GM19193 (cell line): ENCODE data around the gene IL24.
A peak's percentile ranks its signal among the peaks of the same experiment; 100 is the strongest.

Source experiments
- POLR2A ChIP-seq: IDR thresholded peaks from 4 replicates; pipeline ENCODE4 v1.6.1; 2011; ENCODE audit not compliant: insufficient read depth, insufficient read length; ENCODE audit errors: extremely low read depth

IL24 gene

DNA sequence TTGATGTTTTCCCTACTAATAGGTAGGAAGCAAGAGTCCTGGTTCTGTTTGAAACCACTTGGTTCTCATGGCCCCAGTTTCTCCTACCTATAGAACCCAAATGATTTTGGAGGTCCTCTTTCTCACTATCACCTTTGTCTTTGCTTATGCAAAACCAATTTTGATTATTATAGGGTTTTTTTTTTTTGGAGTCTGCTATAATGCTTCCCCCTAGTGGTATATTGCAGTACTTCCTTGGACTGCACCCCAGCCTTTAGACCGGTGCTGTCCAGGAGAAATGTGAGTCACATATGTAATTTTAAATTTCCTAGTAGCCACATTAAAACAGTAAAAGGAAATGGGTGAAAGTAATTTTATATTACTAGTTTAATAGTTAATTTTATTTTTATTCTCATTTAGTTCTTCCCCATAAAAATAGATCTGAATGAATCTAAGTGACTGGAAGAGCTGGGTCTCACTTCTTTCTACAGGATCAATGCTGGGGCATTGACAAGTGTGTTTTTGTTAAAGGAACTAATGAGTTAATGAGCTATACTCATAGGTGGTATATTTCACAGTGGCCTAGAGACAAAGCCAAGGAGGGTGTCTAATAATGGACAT lies 13.9 kb downstream of the IL24 start:
- TF ChIP-seq POLR2A: no peak

DNA sequence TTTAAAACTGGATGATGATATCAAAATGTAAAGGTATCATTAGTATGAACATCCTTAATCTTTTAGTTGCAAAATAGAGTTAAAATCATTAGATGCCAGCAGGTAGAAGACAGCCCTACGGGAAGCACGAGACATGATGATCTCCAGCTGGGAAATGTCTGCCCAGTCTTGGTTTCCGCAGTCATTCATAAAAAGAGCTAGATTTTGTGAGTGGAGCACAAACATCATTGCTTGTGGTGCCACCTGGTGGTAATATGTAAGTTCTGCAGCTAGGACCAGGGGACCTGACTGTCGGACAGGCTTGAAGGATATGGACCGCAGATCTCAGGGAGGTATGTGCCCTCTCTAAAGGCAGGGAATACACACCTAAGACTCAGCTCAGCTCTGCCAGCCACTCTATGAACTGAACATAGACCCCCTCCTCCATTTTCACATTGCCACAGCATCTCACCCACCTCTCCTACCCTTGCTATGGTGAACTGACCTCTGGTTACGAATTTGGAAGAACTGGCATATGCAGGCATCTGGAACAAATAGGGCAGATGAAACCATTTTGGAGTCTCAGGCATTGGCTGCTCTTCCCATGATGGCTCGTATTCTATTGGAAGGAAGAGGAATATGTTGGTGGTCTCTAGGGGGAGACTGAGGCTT lies 15.3 kb downstream of the IL24 start:
- TF ChIP-seq POLR2A: peak; percentile 26

DNA sequence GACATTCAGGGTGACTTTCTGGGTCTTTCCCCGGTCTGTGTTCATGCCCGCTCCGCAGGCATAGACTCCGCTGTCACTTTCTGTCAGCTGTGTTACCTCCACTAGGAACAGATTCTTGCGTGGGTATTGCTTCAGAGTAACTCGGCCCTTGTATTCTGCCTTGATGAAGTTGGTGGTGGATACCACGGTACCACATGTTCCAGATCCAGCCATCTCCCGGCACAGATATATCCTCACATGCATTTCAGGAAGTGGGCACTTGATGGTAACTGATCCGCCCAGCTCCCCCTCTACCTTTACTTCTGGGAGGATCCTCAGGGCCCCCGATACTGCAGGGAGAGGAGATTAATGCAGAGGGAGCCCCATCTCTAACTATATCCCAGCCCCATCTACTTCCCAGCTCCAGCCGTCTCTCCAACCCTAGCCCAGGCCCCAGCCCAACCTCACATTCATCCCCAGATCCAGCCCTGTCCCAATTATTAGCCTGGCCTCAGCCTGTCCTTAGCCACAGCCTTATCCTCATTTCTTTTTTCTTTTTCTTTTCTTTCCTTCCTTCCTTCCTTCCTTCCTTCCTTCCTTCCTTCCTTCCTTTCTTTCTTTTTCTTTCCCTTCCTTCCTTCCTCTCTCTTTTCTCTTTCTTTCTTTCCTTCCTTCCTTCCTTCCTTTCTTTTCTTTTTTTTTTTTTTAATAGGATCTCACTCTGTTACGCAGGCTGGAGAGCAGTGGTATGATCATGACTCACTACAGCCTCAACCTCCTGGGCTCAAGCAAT lies 16.7 kb downstream of the IL24 start:
- TF ChIP-seq POLR2A: no peak

DNA sequence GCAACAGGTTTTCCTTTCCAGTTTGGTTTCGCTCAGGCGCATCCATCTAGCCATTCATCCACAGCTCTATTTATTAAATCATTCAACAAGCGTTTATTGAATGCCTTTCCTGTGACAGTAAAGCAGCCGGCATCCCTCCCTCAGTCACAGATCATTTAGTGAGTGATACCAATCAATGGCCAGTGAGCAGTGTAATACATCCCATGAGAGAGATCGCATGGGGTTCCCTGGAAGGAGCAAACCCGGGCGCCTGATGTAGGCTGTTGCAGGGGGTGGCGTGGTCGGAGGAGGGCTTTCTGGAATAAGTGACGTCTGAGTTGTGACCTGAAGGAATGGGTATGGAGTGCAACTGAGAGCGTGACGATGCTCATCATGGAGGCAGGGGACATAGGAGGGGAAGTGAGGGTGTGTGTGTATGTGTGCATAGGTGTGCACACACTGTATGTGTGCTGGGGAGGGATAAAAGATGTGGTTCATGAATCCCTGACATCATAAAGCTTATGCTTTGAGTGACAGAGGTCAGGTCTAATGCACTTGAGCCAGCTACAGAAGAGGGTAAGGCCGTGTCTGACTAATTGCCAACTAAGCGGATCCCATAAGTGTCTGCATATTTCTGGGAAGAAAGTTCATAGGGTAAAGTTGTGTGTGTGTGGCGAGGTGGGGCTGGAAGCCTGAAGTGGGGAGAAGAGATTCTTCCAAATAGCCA lies 17.9 kb downstream of the IL24 start:
- no peak for TF ChIP-seq POLR2A

DNA sequence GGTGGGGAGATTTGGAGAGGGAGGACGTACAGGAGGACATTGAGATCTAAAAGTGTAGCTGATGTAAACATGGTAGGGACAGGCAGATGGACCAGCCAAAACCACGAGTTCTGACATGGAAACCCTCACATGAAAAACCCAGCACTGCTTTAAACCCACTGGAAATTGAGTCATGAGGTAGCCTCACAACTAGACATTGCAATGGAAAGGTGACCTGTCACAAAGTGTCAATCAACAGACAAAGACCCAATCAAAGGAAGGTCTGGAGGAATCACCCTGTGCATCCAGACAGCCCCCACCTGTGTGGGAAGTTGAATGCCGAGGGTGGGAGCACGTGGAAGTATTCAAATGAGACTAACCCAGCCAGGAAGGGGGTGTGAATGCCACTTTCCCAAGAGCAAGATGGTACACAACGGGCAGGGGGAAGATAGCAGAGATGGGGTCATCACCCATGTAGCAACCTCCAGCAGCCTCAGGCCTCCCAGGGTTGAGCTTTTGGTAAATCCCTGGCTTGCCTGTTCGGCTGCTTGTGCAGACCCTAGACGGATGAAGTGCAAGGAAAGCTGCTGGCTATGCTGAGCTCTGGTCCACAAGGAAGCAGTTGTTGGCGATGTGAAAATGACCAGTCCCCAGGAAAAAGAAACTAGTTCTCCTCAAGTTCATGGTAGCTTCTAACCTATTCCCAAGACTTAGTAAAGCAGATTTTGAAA lies 18.9 kb downstream of the IL24 start:
- no peak for TF ChIP-seq POLR2A

DNA sequence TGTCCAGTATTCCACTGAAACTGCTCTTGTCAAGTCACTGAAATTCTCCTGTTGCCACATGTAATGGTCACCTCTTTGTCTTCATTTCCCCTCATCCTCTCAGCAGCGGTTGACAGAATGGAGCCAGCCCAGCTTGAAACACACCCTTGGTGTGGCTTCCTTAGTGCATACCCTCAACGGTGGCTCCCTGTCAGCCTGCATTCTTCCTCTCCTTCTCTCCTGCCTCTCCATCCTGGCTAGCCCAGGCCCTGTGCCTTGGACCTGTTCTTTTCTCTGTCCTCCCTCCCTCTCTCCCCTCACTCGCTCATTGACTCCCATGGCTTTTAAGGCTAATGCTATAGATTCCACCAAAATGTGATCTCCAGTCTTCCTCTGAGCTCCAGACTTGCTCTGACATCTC lies 20.8 kb downstream of the IL24 start:
- no peak for TF ChIP-seq POLR2A

DNA sequence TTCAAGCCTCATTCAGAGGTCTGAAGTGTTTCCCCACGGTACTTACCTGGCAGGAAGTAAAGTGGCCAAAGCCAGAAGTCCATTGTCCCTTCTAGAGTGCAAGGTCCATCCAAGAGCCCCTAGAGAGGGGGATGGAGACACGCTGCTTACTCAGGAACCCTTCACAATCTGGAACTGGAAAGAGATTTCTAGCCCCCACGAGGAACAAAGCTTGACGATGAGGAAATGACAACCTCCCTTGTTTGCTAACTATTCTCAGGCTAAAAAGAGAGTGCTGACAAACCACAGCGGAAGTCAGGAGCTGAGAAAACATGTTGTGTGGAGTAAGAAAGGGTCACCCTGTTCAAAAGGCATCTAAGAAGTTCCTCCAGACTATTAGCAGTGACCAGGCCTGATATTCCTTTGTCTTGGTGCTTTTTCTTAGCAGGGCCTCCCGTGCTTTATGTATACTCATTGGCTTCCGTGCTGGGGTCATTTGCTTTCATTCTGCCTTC lies 24.6 kb downstream of the IL24 start, which contains the start of gene FCMR:
TSS of gene FCMR (minus strand) at position 170 of the 494 bp plus-strand sequence. CDS start at position 83, 87 bp downstream.
- TF ChIP-seq POLR2A: peak; percentile 72

DNA sequence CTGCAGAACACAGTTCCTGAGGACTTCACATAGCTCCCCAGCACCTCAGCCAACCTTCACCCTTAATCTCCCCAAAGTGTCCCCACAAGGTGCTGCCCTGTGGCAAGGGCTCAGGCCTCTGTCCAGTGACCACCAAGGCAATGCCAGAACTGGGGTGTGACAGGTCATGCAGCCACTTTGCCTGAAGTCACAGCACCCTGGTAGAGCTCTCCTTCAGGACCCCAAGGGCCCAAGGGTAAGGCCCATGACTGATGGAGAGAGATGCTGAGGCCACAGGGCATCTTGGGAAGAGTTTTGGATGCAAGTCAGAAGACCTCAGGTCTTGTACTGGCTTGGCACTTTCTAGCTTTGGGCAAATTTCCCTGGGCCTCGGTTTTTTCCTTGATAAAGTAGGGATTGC lies 25.3 kb downstream of the IL24 start:
- TF ChIP-seq POLR2A: no peak

DNA sequence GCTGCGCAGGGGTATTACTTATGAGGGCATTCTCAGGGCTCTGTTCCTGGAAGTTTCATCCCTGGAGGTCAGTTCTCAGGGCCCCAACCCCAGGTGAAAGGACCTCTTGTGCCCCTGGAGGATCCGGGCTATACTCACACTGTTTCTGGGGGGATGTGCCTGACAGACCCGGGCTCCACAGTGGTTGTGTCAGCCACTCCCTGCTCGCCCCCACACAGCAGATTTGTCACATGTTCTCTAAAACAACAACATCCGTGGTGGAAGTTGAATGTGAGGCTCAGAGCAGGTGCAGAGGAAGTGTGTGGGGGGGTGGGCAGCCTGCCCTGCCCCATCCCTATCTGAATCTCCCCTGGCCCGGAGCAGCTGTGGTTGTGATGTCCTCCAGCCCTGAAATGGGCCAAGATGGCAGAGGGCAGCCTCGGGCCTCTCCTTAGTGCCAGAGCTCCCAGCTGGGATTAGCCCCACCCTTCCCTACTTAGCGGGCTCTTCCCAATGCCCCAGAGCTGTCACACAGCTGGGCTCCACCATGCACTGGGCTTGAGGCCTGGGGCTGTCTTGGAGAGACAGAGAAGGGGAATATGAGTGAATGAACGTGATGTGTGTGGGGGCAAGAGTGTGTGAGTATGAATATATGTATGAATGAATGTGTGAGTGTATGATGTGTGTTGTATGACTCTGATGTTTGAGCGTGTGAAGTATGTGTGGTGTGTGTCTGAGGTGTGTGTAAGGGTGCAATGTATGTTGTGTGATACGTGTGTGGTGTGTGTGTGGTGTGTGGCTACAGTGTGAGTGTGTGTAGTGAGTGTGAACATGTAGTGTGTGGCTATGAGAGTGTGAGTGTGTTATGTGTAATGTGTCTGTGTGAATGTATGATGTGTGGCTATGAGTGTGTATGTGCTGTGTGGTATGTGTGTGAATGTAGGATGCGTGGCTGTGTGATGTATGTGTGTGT lies 26.0 kb downstream of the IL24 start:
- TF ChIP-seq POLR2A: peak; percentile 69

DNA sequence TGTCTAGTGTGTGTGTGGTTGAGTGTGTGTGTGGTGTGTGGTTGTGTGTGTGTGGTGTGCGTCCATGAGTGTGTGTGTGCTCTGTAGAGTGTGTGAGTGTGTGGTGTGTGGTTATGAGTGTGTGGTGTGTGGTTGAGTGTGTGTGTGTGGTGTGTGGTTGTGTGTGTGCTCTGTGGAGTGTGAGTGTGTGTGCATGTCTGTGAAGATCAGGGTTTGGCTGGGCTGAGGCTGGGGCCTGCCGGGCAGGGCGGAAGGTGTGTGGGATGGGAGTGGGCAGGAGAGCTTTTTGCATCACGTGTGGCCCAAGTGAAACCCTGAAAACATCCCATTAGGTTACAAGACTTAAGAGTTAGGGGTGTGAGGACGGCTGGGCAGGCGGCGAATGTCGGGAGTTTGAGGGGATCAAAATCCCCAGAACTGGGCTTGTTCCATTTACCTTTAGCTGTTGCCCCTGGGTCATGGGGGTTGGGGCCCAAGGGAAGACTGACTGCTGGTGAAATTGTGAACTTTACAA lies 27.4 kb downstream of the IL24 start:
- TF ChIP-seq POLR2A: no peak

DNA sequence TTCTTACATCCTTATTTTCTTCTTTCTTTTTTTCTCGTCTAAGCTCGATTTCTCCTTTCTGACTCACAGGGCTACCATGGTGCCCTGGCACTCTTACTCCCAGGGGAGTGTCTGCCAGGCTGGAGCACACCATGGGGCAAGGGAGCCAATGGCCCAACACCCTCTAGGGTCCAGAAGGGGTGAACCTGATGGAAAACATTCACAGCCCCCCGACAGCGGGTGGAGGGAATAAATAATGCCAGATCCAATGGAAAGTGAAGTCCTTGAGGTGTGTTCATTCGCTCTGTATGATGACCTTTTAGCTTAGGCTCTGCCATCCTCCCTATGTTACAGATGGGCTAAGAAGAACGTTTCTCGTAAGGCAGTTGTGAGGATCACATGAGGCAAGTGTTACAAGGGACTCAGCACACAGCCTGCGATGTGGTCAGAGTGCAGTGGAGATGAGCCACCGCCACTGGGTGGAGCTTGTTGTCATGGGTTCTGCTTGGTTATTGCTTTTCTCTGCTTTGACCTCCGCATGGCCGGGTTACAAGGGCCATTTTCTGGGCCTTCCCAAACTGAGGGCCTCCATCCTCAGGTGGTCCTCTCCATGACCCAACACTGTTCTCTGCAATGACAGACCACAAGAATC lies 28.0 kb downstream of the IL24 start:
- peak; percentile 41 for TF ChIP-seq POLR2A

DNA sequence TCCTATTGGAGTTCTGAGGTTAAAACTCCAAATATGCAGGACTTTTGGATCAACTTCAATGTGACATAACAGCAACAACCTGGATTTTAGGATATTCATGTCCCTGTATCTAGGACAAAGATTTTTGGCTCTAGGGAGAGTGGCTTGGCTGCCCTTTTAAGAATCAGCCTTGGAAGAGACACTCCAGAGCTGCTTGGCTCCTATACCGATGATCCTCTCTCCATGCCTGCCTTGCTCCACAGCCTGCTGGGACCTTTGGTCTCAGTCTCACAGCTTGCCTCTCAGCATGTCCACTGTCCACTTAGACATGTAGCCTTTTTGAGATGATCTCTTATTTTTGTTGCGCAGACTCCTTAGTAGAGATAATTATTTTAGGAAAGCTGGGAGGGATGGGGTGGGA lies 29.0 kb downstream of the IL24 start:
- no peak for TF ChIP-seq POLR2A

DNA sequence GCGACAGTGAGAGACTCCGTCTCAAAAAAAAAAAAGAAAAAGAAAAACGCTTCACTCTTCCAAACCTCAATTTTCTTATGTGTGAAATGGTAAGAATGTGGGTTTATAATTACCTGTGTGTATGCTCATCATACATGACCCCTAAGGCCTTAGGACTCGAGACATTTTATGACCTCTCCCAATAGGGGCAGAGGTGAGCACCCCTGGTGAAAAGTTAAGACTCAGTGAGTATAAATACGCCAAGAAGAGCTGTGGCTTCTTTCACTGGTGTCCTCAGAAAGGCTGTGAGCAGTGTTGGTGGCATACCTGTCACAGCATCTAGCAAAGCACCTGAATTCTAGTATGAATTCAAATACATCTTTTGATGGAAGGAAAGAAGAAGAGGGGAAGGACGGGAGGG lies 32.3 kb downstream of the IL24 start:
- no peak for TF ChIP-seq POLR2A

DNA sequence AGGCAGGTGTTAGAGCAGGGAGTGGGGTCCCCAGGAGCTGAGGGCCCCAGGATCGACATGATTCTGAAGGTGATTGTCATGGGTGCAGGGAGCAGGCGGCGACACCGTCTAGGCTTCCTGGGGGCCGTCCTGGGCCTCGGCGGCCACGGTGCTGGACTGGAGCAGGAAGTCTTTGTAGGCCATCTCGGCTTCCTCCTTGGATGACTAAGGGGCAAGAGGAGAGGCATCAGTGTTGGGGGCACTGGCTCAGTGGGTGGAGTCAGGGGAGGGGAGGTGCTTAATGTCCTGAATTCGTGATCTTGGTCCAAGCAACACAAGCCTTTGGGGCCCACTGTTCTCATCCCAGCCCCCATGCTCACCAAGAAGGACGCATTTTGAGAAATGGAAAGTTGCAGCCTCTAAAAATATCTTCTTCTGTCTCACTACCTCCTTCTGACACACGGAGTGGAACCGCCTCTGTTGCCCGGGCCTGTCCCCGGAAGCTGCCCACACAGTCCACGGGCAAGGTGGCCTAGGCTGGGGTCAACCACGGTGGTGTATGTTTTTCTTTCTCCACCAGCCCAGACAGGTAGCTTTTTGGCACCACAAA lies 33.1 kb downstream of the IL24 start:
- peak; percentile 90 for TF ChIP-seq POLR2A
